DOHH2 (cell line): ENCODE results near the gene CHEK1.

Experiments
- EZH2phosphoT487 ChIP-seq: fragments of 200-600 bp; sonication (generic); IDR thresholded peaks from 2 replicates; pipeline ENCODE4 v1.6.1; 2017; ENCODE audit warnings: borderline replicate concordance, mild to moderate bottlenecking, antibody characterized with exemption, low read length, moderate library complexity, mixed read lengths
- TF ChIP-seq, protein P1 (sequence below): fragments of 200-600 bp; sonication (generic); IDR thresholded peaks from one replicate; pipeline ENCODE4 v1.5.1; 2014; ENCODE audit warnings: antibody characterized with exemption, mild to moderate bottlenecking, low read depth, low read length; ENCODE audit not compliant: poor library complexity, severe bottlenecking

DNA sequence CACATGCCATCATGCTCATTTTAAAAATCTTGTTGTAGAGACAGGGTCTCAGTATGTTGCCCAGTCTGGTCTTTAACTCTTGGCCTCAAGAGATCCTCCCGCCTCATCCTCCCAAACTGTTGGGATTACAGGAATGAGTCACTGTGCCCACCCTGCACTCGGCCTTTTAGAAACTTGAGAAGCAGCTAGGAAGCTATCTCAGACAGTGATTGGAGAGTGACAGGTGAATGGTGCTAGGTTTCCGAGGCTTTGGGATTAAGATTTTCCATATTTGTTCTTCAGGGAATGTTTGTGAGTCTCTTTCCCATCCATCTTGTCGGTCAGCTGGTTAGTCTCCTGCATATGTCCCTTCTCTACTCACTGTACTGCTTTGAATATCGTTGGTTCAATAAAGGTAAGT lies 45.2 kb upstream of the CHEK1 start:
- TF ChIP-seq, protein P1, sequence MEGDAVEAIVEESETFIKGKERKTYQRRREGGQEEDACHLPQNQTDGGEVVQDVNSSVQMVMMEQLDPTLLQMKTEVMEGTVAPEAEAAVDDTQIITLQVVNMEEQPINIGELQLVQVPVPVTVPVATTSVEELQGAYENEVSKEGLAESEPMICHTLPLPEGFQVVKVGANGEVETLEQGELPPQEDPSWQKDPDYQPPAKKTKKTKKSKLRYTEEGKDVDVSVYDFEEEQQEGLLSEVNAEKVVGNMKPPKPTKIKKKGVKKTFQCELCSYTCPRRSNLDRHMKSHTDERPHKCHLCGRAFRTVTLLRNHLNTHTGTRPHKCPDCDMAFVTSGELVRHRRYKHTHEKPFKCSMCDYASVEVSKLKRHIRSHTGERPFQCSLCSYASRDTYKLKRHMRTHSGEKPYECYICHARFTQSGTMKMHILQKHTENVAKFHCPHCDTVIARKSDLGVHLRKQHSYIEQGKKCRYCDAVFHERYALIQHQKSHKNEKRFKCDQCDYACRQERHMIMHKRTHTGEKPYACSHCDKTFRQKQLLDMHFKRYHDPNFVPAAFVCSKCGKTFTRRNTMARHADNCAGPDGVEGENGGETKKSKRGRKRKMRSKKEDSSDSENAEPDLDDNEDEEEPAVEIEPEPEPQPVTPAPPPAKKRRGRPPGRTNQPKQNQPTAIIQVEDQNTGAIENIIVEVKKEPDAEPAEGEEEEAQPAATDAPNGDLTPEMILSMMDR = no peak
- no peak for TF ChIP-seq EZH2phosphoT487
